K562 (cell line): ENCODE results near the gene SLC25A42. TPM values are rescaled to one million over a fixed set of nuclear protein-coding genes. Genes with fewer than 3 reads are reported as not detected.
A peak's percentile ranks its signal among the peaks of the same experiment; 100 is the strongest.

Source experiments
- BACH1 ChIP-seq: fragments of 200-800 bp; sonication (Bioruptor generic); IDR thresholded peaks from 2 replicates; pipeline ENCODE4 v1.6.1; 2016; ENCODE audit warnings: missing genetic modification characterization, missing compliant biosample characterization
- BCLAF1 ChIP-seq, 2 experiments: fragments of 450-650 bp in 1 of 2; IDR thresholded peaks; 2 replicates each; pipeline ENCODE4 v1.6.1; 2011 to 2017; ENCODE audit warnings: low read depth in 2 of 2, antibody characterized with exemption in 1 of 2, borderline replicate concordance in 1 of 2, low read length in 1 of 2, mild to moderate bottlenecking in 1 of 2, mixed read lengths in 1 of 2; ENCODE audit not compliant: control insufficient read depth in 1 of 2
- CBFB ChIP-seq: sonication (generic); formaldehyde crosslinking; IDR thresholded peaks from 2 replicates; pipeline ENCODE4 v1.4.0; 2020; ENCODE audit warnings: mild to moderate bottlenecking, missing genetic modification reagents
- HDGF ChIP-seq: fragments of 450-650 bp; IDR thresholded peaks from 2 replicates; pipeline ENCODE4 v1.6.1; 2016
- HIVEP1 ChIP-seq: fragments of 250-450 bp; sonication (Bioruptor Pico); IDR thresholded peaks from 2 replicates; pipeline ENCODE4 v1.4.0; 2020; ENCODE audit warnings: mild to moderate bottlenecking
- HLTF ChIP-seq: fragments of 450-650 bp; IDR thresholded peaks from 2 replicates; pipeline ENCODE4 v1.6.1; 2016
- KAT8 ChIP-seq: fragments of 450-650 bp; IDR thresholded peaks from 2 replicates; pipeline ENCODE4 v1.6.1; 2016; ENCODE audit warnings: low read depth, mild to moderate bottlenecking
- KDM1A ChIP-seq, 2 experiments: fragments of 450-650 bp; IDR thresholded peaks; 2 replicates each; pipeline ENCODE4 v1.6.1; 2016; ENCODE audit warnings: mild to moderate bottlenecking in 2 of 2
- KLF1 ChIP-seq: fragments of 450-650 bp; IDR thresholded peaks from 2 replicates; pipeline ENCODE4 v1.6.1; 2016; ENCODE audit warnings: missing genetic modification characterization, missing compliant biosample characterization
- LEF1 ChIP-seq: fragments of 450-650 bp; IDR thresholded peaks from 2 replicates; pipeline ENCODE4 v1.6.1; 2016; ENCODE audit warnings: mild to moderate bottlenecking
- PTTG1 ChIP-seq: fragments of 450-650 bp; IDR thresholded peaks from 2 replicates; pipeline ENCODE4 v1.6.1; 2016; ENCODE audit warnings: low read depth, mild to moderate bottlenecking, missing genetic modification characterization, missing compliant biosample characterization
- SIN3B ChIP-seq: fragments of 450-650 bp; IDR thresholded peaks from 2 replicates; pipeline ENCODE4 v1.6.1; 2017; ENCODE audit warnings: low read depth, mild to moderate bottlenecking, moderate library complexity
- SP1 ChIP-seq: sonication (generic); formaldehyde crosslinking; IDR thresholded peaks from 2 replicates; pipeline ENCODE4 v1.8.1; 2022; ENCODE audit warnings: mild to moderate bottlenecking, missing genetic modification reagents
- STAT5A ChIP-seq: IDR thresholded peaks from 2 replicates; pipeline ENCODE4 v1.6.1; 2012; ENCODE audit warnings: low read length, inconsistent platforms, borderline replicate concordance
- TCFL5 ChIP-seq: fragments of 250-450 bp; sonication (Bioruptor Pico); conservative IDR thresholded peaks from 2 replicates; pipeline ENCODE4 v1.6.1; 2021; ENCODE audit warnings: mild to moderate bottlenecking, moderate library complexity, matching md5 sums
- TOE1 ChIP-seq, 2 experiments: fragments of 450-650 bp in 1 of 2; sonication (generic) in 1 of 2; formaldehyde crosslinking in 1 of 2; IDR thresholded peaks; 2 replicates each; pipeline versions ENCODE4 v1.7.1 to v1.8.0; 2016 to 2022; ENCODE audit warnings: borderline replicate concordance in 2 of 2, mild to moderate bottlenecking in 2 of 2, antibody characterized with exemption in 1 of 2, inconsistent platforms in 1 of 2, low read depth in 1 of 2, missing genetic modification reagents in 1 of 2, moderate library complexity in 1 of 2
- ZNF274 ChIP-seq: IDR thresholded peaks from 2 replicates; pipeline ENCODE4 v1.6.1; 2011; ENCODE audit warnings: low read depth, mild to moderate bottlenecking, low read length, moderate library complexity, borderline replicate concordance
- ZNF512 ChIP-seq: IDR thresholded peaks from 2 replicates; pipeline ENCODE4 v1.6.1; 2016; ENCODE audit warnings: missing genetic modification characterization, missing compliant biosample characterization
- ZNF586 ChIP-seq: fragments of 450-650 bp; formaldehyde crosslinking; conservative IDR thresholded peaks from 2 replicates; pipeline ENCODE4 v1.4.0; 2020; ENCODE audit warnings: mild to moderate bottlenecking, moderate library complexity
- ZNF695 ChIP-seq: fragments of 450-650 bp; formaldehyde crosslinking; IDR thresholded peaks from 2 replicates; pipeline ENCODE4 v1.4.0; 2020; ENCODE audit warnings: mild to moderate bottlenecking, moderate library complexity
- polyA plus RNA-seq, 8 experiments: library from polyadenylated mRNA; depleted of rRNA in 4 of 8; stranded (reverse) in 5 of 8; unstranded in 3 of 8; fragments of >200 nt; fragmentation: Nextera tagmentation in 2 of 8; fragmentation: Illumina TruSeq in 1 of 8; extraction: Ambion mirVana in 2 of 8; extraction: Trizol in 1 of 8; gene quantifications; 2 replicates each; pipeline versions ENCODE4 v1.2.1 to v1.2.3, GENCODE V29; 2011 to 2014; ENCODE audit warnings: inconsistent platforms in 1 of 8, missing spikeins in 1 of 8
- total RNA-seq, 7 experiments: library from RNA; depleted of rRNA in 6 of 7; stranded (reverse); fragments of >200 nt in 6 of 7; fragmentation: Illumina TruSeq in 2 of 7; extraction: Trizol in 2 of 7; gene quantifications; 2 replicates each; pipeline versions ENCODE4 v1.2.1 to v1.2.3, GENCODE V29; 2011 to 2021; ENCODE audit warnings: low replicate concordance in 1 of 7
- TF ChIP-seq, protein P1 (sequence below): fragments of 450-650 bp; formaldehyde crosslinking; IDR thresholded peaks from 2 replicates; pipeline ENCODE4 v1.4.0; 2020; ENCODE audit warnings: mild to moderate bottlenecking
- TF ChIP-seq, protein P2 (sequence below): fragments of 250-450 bp; sonication (Bioruptor Pico); IDR thresholded peaks from 2 replicates; pipeline ENCODE4 v1.5.0; 2021
- TF ChIP-seq, protein P3 (sequence below): fragments of 250-450 bp; sonication (Bioruptor Pico); IDR thresholded peaks from 2 replicates; pipeline ENCODE4 v1.6.1; 2021; ENCODE audit warnings: mild to moderate bottlenecking

Gene SLC25A42
- total and polyA plus RNA-seq, 9 of the 15 experiments (the other 6 are each of a cell fraction or from before 2014, with no cell fraction given), result 0.59 to 32.2 (median 14.1) TPM

GRCh38 chr19:19064098-19064722, 416 bp downstream of the SLC25A42 start (continued):
- TF ChIP-seq PTTG1 (tag) (no peak), ZNF586 (no peak), LEF1 (no peak), KDM1A (IDR thresholded peaks at IDR 0.05) (no peak), SIN3B (no peak; the same call in 1 of the 2 replicates), KAT8 (no peak), TCFL5 (CRISPR knock-in tag) (no peak), KLF1 (peak; percentile 16; the same call in 1 of the 2 replicates), BACH1 (no peak), TOE1 (IDR thresholded peaks at IDR 0.05; ENCODE audit: borderline replicate concordance) (no peak), TOE1 (CRISPR knock-in tag; IDR thresholded peaks at IDR 0.05; ENCODE audit: borderline replicate concordance, low read depth) (no peak), SP1 (0 out of 2 replicates have a peak, but pooled peaks have one; percentile 11), HIVEP1 (CRISPR knock-in tag) (no peak), HLTF (no peak), BCLAF1 (IDR thresholded peaks at IDR 0.05; ENCODE audit: borderline replicate concordance in 1 of 2, control insufficient read depth in 1 of 2, low read depth in 2 of 2, low read length in 1 of 2) (no peak), CBFB (CRISPR knock-in tag) (no peak), ZNF512 (no peak), ZNF695 (CRISPR knock-in tag) (no peak), HDGF (no peak), ZNF274 (no peak), STAT5A (no peak)
- TF ChIP-seq, protein P1, sequence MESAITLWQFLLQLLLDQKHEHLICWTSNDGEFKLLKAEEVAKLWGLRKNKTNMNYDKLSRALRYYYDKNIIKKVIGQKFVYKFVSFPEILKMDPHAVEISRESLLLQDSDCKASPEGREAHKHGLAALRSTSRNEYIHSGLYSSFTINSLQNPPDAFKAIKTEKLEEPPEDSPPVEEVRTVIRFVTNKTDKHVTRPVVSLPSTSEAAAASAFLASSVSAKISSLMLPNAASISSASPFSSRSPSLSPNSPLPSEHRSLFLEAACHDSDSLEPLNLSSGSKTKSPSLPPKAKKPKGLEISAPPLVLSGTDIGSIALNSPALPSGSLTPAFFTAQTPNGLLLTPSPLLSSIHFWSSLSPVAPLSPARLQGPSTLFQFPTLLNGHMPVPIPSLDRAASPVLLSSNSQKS, result no peak
- TF ChIP-seq, protein P2, sequence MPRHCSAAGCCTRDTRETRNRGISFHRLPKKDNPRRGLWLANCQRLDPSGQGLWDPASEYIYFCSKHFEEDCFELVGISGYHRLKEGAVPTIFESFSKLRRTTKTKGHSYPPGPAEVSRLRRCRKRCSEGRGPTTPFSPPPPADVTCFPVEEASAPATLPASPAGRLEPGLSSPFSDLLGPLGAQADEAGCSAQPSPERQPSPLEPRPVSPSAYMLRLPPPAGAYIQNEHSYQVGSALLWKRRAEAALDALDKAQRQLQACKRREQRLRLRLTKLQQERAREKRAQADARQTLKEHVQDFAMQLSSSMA (CRISPR knock-in tag), result no peak
- TF ChIP-seq, protein P3, sequence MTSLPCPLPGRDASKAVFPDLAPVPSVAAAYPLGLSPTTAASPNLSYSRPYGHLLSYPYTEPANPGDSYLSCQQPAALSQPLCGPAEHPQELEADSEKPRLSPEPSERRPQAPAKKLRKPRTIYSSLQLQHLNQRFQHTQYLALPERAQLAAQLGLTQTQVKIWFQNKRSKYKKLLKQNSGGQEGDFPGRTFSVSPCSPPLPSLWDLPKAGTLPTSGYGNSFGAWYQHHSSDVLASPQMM (CRISPR knock-in tag), result no peak
